ENCODE results near the gene AMOTL1. TPM values are rescaled to one million over a fixed set of nuclear protein-coding genes. Genes with fewer than 3 reads are reported as not detected.

AMOTL1 gene
- total RNA-seq, 1 donor from 2014 or later: 22.6 TPM

GRCh38 chr11:94832604-94833235, 64.6 kb downstream of the AMOTL1 start:
- no peak overlapping the region for H3K4me3 ChIP-seq
- no peak for DNase-seq (ENCODE audit: low spot score)
- peaks cover 4% of the 10 kb centered on the region for H3K36me3 ChIP-seq
- no peaks in the 10 kb centered on the region for H3K4me1 Mint-ChIP-seq
- H2AFZ ChIP-seq (replicated peaks): no peak overlapping the region
- H3K9me3 ChIP-seq (ENCODE audit: low read depth): no peaks in the 10 kb centered on the region
- no peak overlapping the region for H3K4me3 Mint-ChIP-seq
- no peaks in the 10 kb centered on the region for H3K27me3 ChIP-seq
- H3F3A ChIP-seq (ENCODE audit: low read depth): no peaks in the 10 kb centered on the region
- H3K4me2 ChIP-seq: no peak overlapping the region
- TF ChIP-seq EZH2 (IDR thresholded peaks at IDR 0.05): no peak
- no peak for TF ChIP-seq EZH2phosphoT487 (IDR thresholded peaks at IDR 0.05)
- TF ChIP-seq, protein P1, sequence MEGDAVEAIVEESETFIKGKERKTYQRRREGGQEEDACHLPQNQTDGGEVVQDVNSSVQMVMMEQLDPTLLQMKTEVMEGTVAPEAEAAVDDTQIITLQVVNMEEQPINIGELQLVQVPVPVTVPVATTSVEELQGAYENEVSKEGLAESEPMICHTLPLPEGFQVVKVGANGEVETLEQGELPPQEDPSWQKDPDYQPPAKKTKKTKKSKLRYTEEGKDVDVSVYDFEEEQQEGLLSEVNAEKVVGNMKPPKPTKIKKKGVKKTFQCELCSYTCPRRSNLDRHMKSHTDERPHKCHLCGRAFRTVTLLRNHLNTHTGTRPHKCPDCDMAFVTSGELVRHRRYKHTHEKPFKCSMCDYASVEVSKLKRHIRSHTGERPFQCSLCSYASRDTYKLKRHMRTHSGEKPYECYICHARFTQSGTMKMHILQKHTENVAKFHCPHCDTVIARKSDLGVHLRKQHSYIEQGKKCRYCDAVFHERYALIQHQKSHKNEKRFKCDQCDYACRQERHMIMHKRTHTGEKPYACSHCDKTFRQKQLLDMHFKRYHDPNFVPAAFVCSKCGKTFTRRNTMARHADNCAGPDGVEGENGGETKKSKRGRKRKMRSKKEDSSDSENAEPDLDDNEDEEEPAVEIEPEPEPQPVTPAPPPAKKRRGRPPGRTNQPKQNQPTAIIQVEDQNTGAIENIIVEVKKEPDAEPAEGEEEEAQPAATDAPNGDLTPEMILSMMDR (IDR thresholded peaks at IDR 0.05): no peak
- H3K4me1 ChIP-seq: no peaks in the 10 kb centered on the region
- H3K79me2 ChIP-seq (ENCODE audit: low read depth): no peaks in the 10 kb centered on the region
- no peak overlapping the region for H3K27ac Mint-ChIP-seq
- H3K36me3 Mint-ChIP-seq: peaks cover 51% of the 10 kb centered on the region
- H3K27ac ChIP-seq: no peak overlapping the region
- H3K27me3 Mint-ChIP-seq (ENCODE audit: insufficient read depth, low read depth): no peaks in the 10 kb centered on the region
- no peak overlapping the region for H3K9ac ChIP-seq
- H3K9me3 Mint-ChIP-seq: no peaks in the 10 kb centered on the region
- no peaks in the 10 kb centered on the region for H4K20me1 ChIP-seq (ENCODE audit: low read depth)

GRCh38 chr11:94834911-94835593, 66.9 kb downstream of the AMOTL1 start:
- no peak for DNase-seq (ENCODE audit: low spot score)
- Mint-ChIP-seq H3K4me1 (no peaks in the 10 kb centered on the region), H3K4me3 (no peak overlapping the region), H3K27me3 (ENCODE audit: insufficient read depth, low read depth) (no peaks in the 10 kb centered on the region), H3K36me3 (peaks cover 46% of the 10 kb centered on the region), H3K27ac (no peak overlapping the region), H3K9me3 (no peaks in the 10 kb centered on the region)
- H3K9ac ChIP-seq: no peak overlapping the region
- H4K20me1 ChIP-seq (ENCODE audit: low read depth): no peaks in the 10 kb centered on the region
- TF ChIP-seq EZH2 (IDR thresholded peaks at IDR 0.05) (no peak), EZH2phosphoT487 (IDR thresholded peaks at IDR 0.05) (no peak)
- TF ChIP-seq, protein P1 (IDR thresholded peaks at IDR 0.05): no peak
- H3K79me2 ChIP-seq (ENCODE audit: low read depth): no peaks in the 10 kb centered on the region
- H3K4me1 ChIP-seq: no peaks in the 10 kb centered on the region
- H3K27me3 ChIP-seq: no peaks in the 10 kb centered on the region
- peaks cover 4% of the 10 kb centered on the region for H3K36me3 ChIP-seq
- H3F3A ChIP-seq (ENCODE audit: low read depth): no peaks in the 10 kb centered on the region
- H3K27ac ChIP-seq: no peak overlapping the region
- no peak overlapping the region for H3K4me2 ChIP-seq
- no peak overlapping the region for H2AFZ ChIP-seq (replicated peaks)
- no peaks in the 10 kb centered on the region for H3K9me3 ChIP-seq (ENCODE audit: low read depth)
- no peak overlapping the region for H3K4me3 ChIP-seq

GRCh38 chr11:94835594-94835927, 67.4 kb downstream of the AMOTL1 start:
- H3K9me3 Mint-ChIP-seq: no peaks in the 10 kb centered on the region

More at GRCh38 chr11:94835594-94835927, 67.4 kb downstream of the AMOTL1 start:
- DNase-seq (ENCODE audit: low spot score): no peak
- Mint-ChIP-seq H3K27me3 (ENCODE audit: insufficient read depth, low read depth) (no peaks in the 10 kb centered on the region), H3K4me3 (no peak overlapping the region), H3K27ac (no peak overlapping the region), H3K4me1 (no peaks in the 10 kb centered on the region), H3K36me3 (peaks cover 46% of the 10 kb centered on the region)
- Histone ChIP-seq H3K4me3 (no peak overlapping the region), H3K4me1 (no peaks in the 10 kb centered on the region), H3F3A (ENCODE audit: low read depth) (no peaks in the 10 kb centered on the region), H2AFZ (replicated peaks) (no peak overlapping the region), H3K79me2 (ENCODE audit: low read depth) (no peaks in the 10 kb centered on the region), H3K27me3 (no peaks in the 10 kb centered on the region), H3K9me3 (ENCODE audit: low read depth) (no peaks in the 10 kb centered on the region), H3K4me2 (no peak overlapping the region), H3K9ac (no peak overlapping the region), H3K36me3 (peaks cover 4% of the 10 kb centered on the region), H4K20me1 (ENCODE audit: low read depth) (no peaks in the 10 kb centered on the region), H3K27ac (no peak overlapping the region)
- TF ChIP-seq EZH2 (IDR thresholded peaks at IDR 0.05) (no peak), EZH2phosphoT487 (IDR thresholded peaks at IDR 0.05) (no peak)
- TF ChIP-seq, protein P1 (IDR thresholded peaks at IDR 0.05): no peak
